H9 (cell line): ENCODE data around the gene BHLHE41. TPM values are rescaled to one million over a fixed set of nuclear protein-coding genes. Genes with fewer than 3 reads are reported as not detected.

Experiments used
- DNase-seq: peaks from one replicate; pipeline ENCODE4 v3.0.0-alpha.2; 2017
- H2AFZ ChIP-seq: one replicate; pipeline ENCODE4 v1.6.1; 2013; ENCODE audit warnings: mild to moderate bottlenecking, low read length, control low read depth, moderate library complexity
- H2AK5ac ChIP-seq: 2 replicates; pipeline ENCODE4 v1.6.1; 2013; ENCODE audit warnings: low read length, control low read depth, mixed read lengths; ENCODE audit not compliant: insufficient read length
- H2BK120ac ChIP-seq: one replicate; pipeline ENCODE4 v1.6.1; 2013; ENCODE audit warnings: low read depth, mild to moderate bottlenecking, low read length, control low read depth, inconsistent platforms; ENCODE audit not compliant: poor library complexity, severe bottlenecking
- H2BK12ac ChIP-seq: 2 replicates; pipeline ENCODE4 v1.6.1; 2013; ENCODE audit warnings: low read length, control low read depth, mixed read lengths, low read depth; ENCODE audit not compliant: insufficient read length
- H2BK15ac ChIP-seq: 2 replicates; pipeline ENCODE4 v1.6.1; 2013; ENCODE audit warnings: low read depth, low read length, control low read depth
- H2BK20ac ChIP-seq: one replicate; pipeline ENCODE4 v1.6.1; 2013; ENCODE audit warnings: low read depth, mild to moderate bottlenecking, low read length, control low read depth, inconsistent platforms; ENCODE audit not compliant: poor library complexity, severe bottlenecking
- H2BK5ac ChIP-seq: 2 replicates; pipeline ENCODE4 v1.6.1; 2013; ENCODE audit warnings: low read length, control low read depth, mixed read lengths; ENCODE audit not compliant: insufficient read length
- H3K14ac ChIP-seq: 2 replicates; pipeline ENCODE4 v1.6.1; 2013; ENCODE audit warnings: low read length, control low read depth; ENCODE audit not compliant: insufficient read depth
- H3K18ac ChIP-seq: 2 replicates; pipeline ENCODE4 v1.6.1; 2013; ENCODE audit warnings: low read depth, mild to moderate bottlenecking, mixed read lengths, low read length, control low read depth; ENCODE audit not compliant: insufficient read length
- H3K23ac ChIP-seq: 2 replicates; pipeline ENCODE4 v1.6.1; 2013; ENCODE audit warnings: low read length, control low read depth, mixed read lengths, low read depth; ENCODE audit not compliant: insufficient read length
- H3K23me2 ChIP-seq: 2 replicates; pipeline ENCODE4 v1.6.1; 2013; ENCODE audit warnings: low read depth, mild to moderate bottlenecking, mixed read lengths, low read length, control low read depth; ENCODE audit not compliant: insufficient read length, poor library complexity, severe bottlenecking
- H3K27ac ChIP-seq: 2 replicates; pipeline ENCODE4 v1.5.1; 2013; ENCODE audit warnings: low read length, control low read depth, mixed read lengths, low read depth; ENCODE audit not compliant: insufficient read length
- H3K27me3 ChIP-seq: 2 replicates; pipeline ENCODE4 v1.6.1; 2013; ENCODE audit warnings: low read length, control low read depth, inconsistent platforms; ENCODE audit not compliant: insufficient read depth
- H3K4ac ChIP-seq: 2 replicates; pipeline ENCODE4 v1.6.1; 2013; ENCODE audit warnings: low read depth, mild to moderate bottlenecking, control low read depth, inconsistent platforms, low read length, moderate library complexity
- H3K4me1 ChIP-seq: 2 replicates; pipeline ENCODE4 v1.6.1; 2013; ENCODE audit warnings: low read length, control low read depth, inconsistent platforms; ENCODE audit not compliant: insufficient read depth
- H3K4me2 ChIP-seq: 2 replicates; pipeline ENCODE4 v1.6.1; 2013; ENCODE audit warnings: low read length, control low read depth, mixed read lengths; ENCODE audit not compliant: insufficient read length, insufficient read depth
- H3K56ac ChIP-seq: 2 replicates; pipeline ENCODE4 v1.6.1; 2013; ENCODE audit warnings: low read depth, mild to moderate bottlenecking, mixed read lengths, low read length, control low read depth; ENCODE audit not compliant: insufficient read length
- H3K79me1 ChIP-seq: 2 replicates; pipeline ENCODE4 v1.6.1; 2013; ENCODE audit warnings: low read depth, mild to moderate bottlenecking, moderate library complexity, low read length, control low read depth, inconsistent platforms; ENCODE audit not compliant: insufficient read depth, poor library complexity, severe bottlenecking
- H3K79me2 ChIP-seq: 2 replicates; pipeline ENCODE4 v1.6.1; 2013; ENCODE audit warnings: low read length, control low read depth, inconsistent platforms; ENCODE audit not compliant: insufficient read depth
- H3K9ac ChIP-seq: 2 replicates; pipeline ENCODE4 v1.6.1; 2013; ENCODE audit warnings: low read length, control low read depth, mixed read lengths; ENCODE audit not compliant: insufficient read length; ENCODE audit errors: extremely low read depth
- H3K9me3 ChIP-seq: one replicate; pipeline ENCODE4 v1.6.1; 2013; ENCODE audit warnings: low read depth, low read length, inconsistent platforms; ENCODE audit not compliant: control insufficient read depth
- H3T11ph ChIP-seq: one replicate; pipeline ENCODE4 v1.6.1; 2013; ENCODE audit warnings: mild to moderate bottlenecking, low read length, control low read depth, inconsistent platforms
- H4K20me1 ChIP-seq: one replicate; pipeline ENCODE4 v1.6.1; 2013; ENCODE audit not compliant: control insufficient read depth, insufficient read length, insufficient read depth
- H4K5ac ChIP-seq: 2 replicates; pipeline ENCODE4 v1.6.1; 2013; ENCODE audit warnings: low read depth, mild to moderate bottlenecking, mixed read lengths, low read length, control low read depth; ENCODE audit not compliant: insufficient read length
- H4K8ac ChIP-seq: replicated peaks from 2 replicates; pipeline ENCODE4 v1.6.1; 2013; ENCODE audit warnings: low read length, control low read depth, mixed read lengths, low read depth; ENCODE audit not compliant: insufficient read length
- H4K91ac ChIP-seq: 2 replicates; pipeline ENCODE4 v1.6.1; 2013; ENCODE audit warnings: low read depth, mild to moderate bottlenecking, moderate library complexity, mixed read lengths, low read length, control low read depth; ENCODE audit not compliant: insufficient read length
- H3K27ac Mint-ChIP-seq, 3 experiments: 2 replicates in 2 of 3; 3 replicates in 1 of 3; pipeline ENCODE4 v1.8.0; 2020 to 2021; ENCODE audit warnings: mixed read lengths in 3 of 3, mild to moderate bottlenecking in 1 of 3, moderate library complexity in 1 of 3
- H3K27me3 Mint-ChIP-seq: 2 replicates; pipeline ENCODE4 v1.8.0; 2021; ENCODE audit warnings: low read depth, mild to moderate bottlenecking, moderate library complexity, mixed read lengths
- H3K36me3 Mint-ChIP-seq, 3 experiments: 2 replicates in 2 of 3; 3 replicates in 1 of 3; pipeline ENCODE4 v1.8.0; 2020 to 2021; ENCODE audit warnings: low read depth in 3 of 3, mixed read lengths in 3 of 3; ENCODE audit not compliant: insufficient read depth in 1 of 3
- H3K4me1 Mint-ChIP-seq, 2 experiments: 2 replicates each; pipeline ENCODE4 v1.8.0; 2020; ENCODE audit warnings: mixed read lengths in 2 of 2
- H3K4me3 Mint-ChIP-seq, 2 experiments: 2 replicates in 1 of 2; 3 replicates in 1 of 2; pipeline ENCODE4 v1.8.0; 2020 to 2021; ENCODE audit warnings: mild to moderate bottlenecking in 2 of 2, mixed read lengths in 2 of 2, moderate library complexity in 1 of 2
- H3K9me3 Mint-ChIP-seq, 2 experiments: 2 replicates in 1 of 2; 3 replicates in 1 of 2; pipeline ENCODE4 v1.8.0; 2020; ENCODE audit warnings: mild to moderate bottlenecking in 2 of 2, mixed read lengths in 2 of 2, moderate library complexity in 1 of 2
- WGBS: extraction: QIAGEN DNeasy Blood & Tissue Kit; methylation state at CpG from one replicate; pipeline ENCODE4 v1.1.7; 2013; ENCODE audit warnings: missing lambda C conversion rate, low lambda C conversion rate, mixed read lengths; ENCODE audit not compliant: insufficient read length; ENCODE audit errors: extremely low coverage; 5-methylcytosine and 5-hydroxymethylcytosine counted together
- total RNA-seq: library from RNA; stranded (reverse); gene quantifications from 2 replicates; pipeline ENCODE4 v1.2.1, GENCODE V29; 2021
- TF ChIP-seq, protein P1 (sequence below): fragments of 200-600 bp; sonication (generic); conservative IDR thresholded peaks from 3 replicates; pipeline ENCODE4 v1.8.0; 2021; ENCODE audit warnings: antibody characterized with exemption, mild to moderate bottlenecking

Gene BHLHE41
- total RNA-seq, 1 experiment from 2014 or later = 0.33 TPM

GRCh38 chr12:26121323-26122060 lies 3.3 kb downstream of the BHLHE41 start:
- H2AFZ ChIP-seq = no peak overlapping the region
- no peaks in the 10 kb centered on the region for H3K9me3 ChIP-seq
- Mint-ChIP-seq H3K36me3 (peaks cover 0 to 4% (median 0%) of the 10 kb centered on the region in 3 experiments; a peak in 1 of 7 replicates), H3K27ac (no peak overlapping the region), H3K4me3 (peak overlapping the region; percentile 51 to 81), H3K27me3 (peaks cover 93% of the 10 kb centered on the region), H3K9me3 (peaks cover 0 to 4% of the 10 kb centered on the region in 2 experiments; a peak in 1 of 5 replicates), H3K4me1 (peaks cover 36 to 47% of the 10 kb centered on the region in 2 experiments)
- no peaks in the 10 kb centered on the region for H3K79me1 ChIP-seq
- no peak overlapping the region for H2BK120ac ChIP-seq
- no peak overlapping the region for H3K18ac ChIP-seq
- H3K9ac ChIP-seq = no peak overlapping the region
- H3K4ac ChIP-seq = no peak overlapping the region
- H3K23ac ChIP-seq = no peak overlapping the region
- WGBS = no CpG with 5 or more reads among the region's 15 CpGs
- no peak overlapping the region for H2BK20ac ChIP-seq
- H3K79me2 ChIP-seq = no peaks in the 10 kb centered on the region
- peak overlapping the region; percentile 87 for H3K4me2 ChIP-seq
- peaks cover 30% of the 10 kb centered on the region for H3K23me2 ChIP-seq
- no peak for DNase-seq
- no peak overlapping the region for H2BK5ac ChIP-seq
- H3K27me3 ChIP-seq = peaks cover 36% of the 10 kb centered on the region
- no peak overlapping the region for H4K91ac ChIP-seq
- TF ChIP-seq, protein P1, sequence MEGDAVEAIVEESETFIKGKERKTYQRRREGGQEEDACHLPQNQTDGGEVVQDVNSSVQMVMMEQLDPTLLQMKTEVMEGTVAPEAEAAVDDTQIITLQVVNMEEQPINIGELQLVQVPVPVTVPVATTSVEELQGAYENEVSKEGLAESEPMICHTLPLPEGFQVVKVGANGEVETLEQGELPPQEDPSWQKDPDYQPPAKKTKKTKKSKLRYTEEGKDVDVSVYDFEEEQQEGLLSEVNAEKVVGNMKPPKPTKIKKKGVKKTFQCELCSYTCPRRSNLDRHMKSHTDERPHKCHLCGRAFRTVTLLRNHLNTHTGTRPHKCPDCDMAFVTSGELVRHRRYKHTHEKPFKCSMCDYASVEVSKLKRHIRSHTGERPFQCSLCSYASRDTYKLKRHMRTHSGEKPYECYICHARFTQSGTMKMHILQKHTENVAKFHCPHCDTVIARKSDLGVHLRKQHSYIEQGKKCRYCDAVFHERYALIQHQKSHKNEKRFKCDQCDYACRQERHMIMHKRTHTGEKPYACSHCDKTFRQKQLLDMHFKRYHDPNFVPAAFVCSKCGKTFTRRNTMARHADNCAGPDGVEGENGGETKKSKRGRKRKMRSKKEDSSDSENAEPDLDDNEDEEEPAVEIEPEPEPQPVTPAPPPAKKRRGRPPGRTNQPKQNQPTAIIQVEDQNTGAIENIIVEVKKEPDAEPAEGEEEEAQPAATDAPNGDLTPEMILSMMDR = no peak
- no peak overlapping the region for H3T11ph ChIP-seq
- no peak overlapping the region for H4K8ac ChIP-seq
- H4K20me1 ChIP-seq = no peaks in the 10 kb centered on the region
- no peak overlapping the region for H2BK15ac ChIP-seq
- H3K4me1 ChIP-seq = peaks cover 3% of the 10 kb centered on the region; the same call in 1 of the 2 replicates
- H3K27ac ChIP-seq = no peak overlapping the region
- H4K5ac ChIP-seq = no peak overlapping the region
- no peak overlapping the region for H3K14ac ChIP-seq
- no peak overlapping the region for H3K56ac ChIP-seq
- no peak overlapping the region for H2AK5ac ChIP-seq
- no peak overlapping the region for H2BK12ac ChIP-seq
